KMS-11 (cell line): ENCODE measurements around the gene HS6ST3.

Source experiments
- H2AFZ ChIP-seq: fragments of 200-600 bp; sonication (generic); 2 replicates; pipeline ENCODE4 v1.6.1; 2016; ENCODE audit warnings: antibody characterized with exemption, mixed run types, low read depth
- H3K27ac ChIP-seq: fragments of 200-600 bp; sonication (generic); 2 replicates; pipeline ENCODE4 v1.6.1; 2016; ENCODE audit warnings: mild to moderate bottlenecking, mixed run types
- H3K27me3 ChIP-seq: fragments of 200-600 bp; sonication (generic); 2 replicates; pipeline ENCODE4 v1.6.1; 2017; ENCODE audit warnings: mild to moderate bottlenecking, low read depth, mixed run types, moderate library complexity; ENCODE audit not compliant: insufficient read depth
- H3K36me3 ChIP-seq: fragments of 200-600 bp; sonication (generic); 2 replicates; pipeline ENCODE4 v1.6.1; 2017; ENCODE audit warnings: mild to moderate bottlenecking, mixed run types; ENCODE audit not compliant: insufficient read depth
- H3K4me1 ChIP-seq: fragments of 200-600 bp; sonication (generic); 2 replicates; pipeline ENCODE4 v1.6.1; 2016; ENCODE audit warnings: mild to moderate bottlenecking, low read depth, mixed run types; ENCODE audit not compliant: poor library complexity, severe bottlenecking
- H3K4me2 ChIP-seq: fragments of 200-600 bp; sonication (generic); 2 replicates; pipeline ENCODE4 v1.7.0; 2016; ENCODE audit warnings: mild to moderate bottlenecking, mixed run types
- H3K4me3 ChIP-seq: fragments of 200-600 bp; sonication (generic); IDR thresholded peaks from 2 replicates; pipeline ENCODE4 v1.6.1; 2017; ENCODE audit warnings: low read depth, low read length, mixed read lengths; ENCODE audit not compliant: insufficient read depth
- H3K79me2 ChIP-seq: fragments of 200-600 bp; sonication (generic); 2 replicates; pipeline ENCODE4 v1.6.1; 2016; ENCODE audit warnings: low read depth, mixed run types; ENCODE audit not compliant: insufficient read depth
- H3K9ac ChIP-seq: fragments of 200-600 bp; sonication (generic); 2 replicates; pipeline ENCODE4 v1.6.1; 2016; ENCODE audit warnings: mild to moderate bottlenecking, mixed run types
- H4K20me1 ChIP-seq: fragments of 200-600 bp; sonication (generic); 2 replicates; pipeline ENCODE4 v1.6.1; 2016; ENCODE audit warnings: mild to moderate bottlenecking, mixed run types; ENCODE audit not compliant: insufficient read depth
- CTCF ChIP-seq: fragments of 200-600 bp; sonication (generic); conservative IDR thresholded peaks from 2 replicates; pipeline ENCODE4 v1.6.1; 2017; ENCODE audit warnings: low read depth, mild to moderate bottlenecking, antibody characterized with exemption, low read length, moderate library complexity, mixed read lengths

HS6ST3 gene

DNA sequence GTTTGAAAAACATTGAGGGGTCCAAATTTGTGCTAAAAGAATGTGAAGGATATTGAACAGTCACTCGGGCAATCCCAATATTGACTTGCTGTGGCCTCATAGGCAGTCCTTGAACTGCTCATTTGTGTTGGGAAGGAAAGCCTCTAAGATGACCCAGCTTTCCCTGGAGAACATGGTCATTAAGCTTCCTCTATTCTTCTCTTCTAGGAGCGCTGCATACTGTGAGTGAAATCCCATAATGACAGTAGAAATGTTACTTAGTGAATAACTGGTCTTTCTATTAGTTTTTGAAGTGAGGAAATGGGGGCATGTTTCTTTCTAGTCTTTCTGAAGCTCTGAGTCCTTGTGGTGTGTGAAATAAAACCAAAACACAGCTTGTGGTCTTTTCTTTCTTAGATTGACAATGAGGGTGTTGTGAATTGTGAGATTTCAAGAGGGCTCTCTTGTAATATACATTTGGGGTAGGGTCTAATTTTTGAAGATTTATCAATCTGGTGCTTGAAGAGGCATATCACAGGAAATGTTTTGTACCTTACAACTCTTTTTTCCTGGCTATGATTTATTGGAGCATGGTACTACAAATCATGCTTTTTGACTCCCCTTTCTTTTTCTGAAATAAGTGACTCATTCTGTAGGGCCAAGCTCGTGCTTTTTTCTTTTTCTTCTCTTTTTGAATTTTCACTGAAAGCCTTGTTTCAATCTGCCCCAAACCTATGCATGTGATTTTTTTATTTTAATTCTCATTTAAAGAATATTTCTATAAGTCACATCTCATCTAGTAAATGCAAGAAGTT, 653.6 kb downstream of the HS6ST3 start:
- Histone ChIP-seq H3K4me1 (no peaks in the 10 kb centered on the region), H3K9ac (no peak overlapping the region), H3K79me2 (no peaks in the 10 kb centered on the region), H4K20me1 (no peaks in the 10 kb centered on the region), H2AFZ (no peak overlapping the region), H3K27me3 (no peaks in the 10 kb centered on the region), H3K27ac (no peak overlapping the region), H3K36me3 (no peaks in the 10 kb centered on the region), H3K4me3 (no peak overlapping the region), H3K4me2 (no peak overlapping the region)
- no peak for TF ChIP-seq CTCF

DNA sequence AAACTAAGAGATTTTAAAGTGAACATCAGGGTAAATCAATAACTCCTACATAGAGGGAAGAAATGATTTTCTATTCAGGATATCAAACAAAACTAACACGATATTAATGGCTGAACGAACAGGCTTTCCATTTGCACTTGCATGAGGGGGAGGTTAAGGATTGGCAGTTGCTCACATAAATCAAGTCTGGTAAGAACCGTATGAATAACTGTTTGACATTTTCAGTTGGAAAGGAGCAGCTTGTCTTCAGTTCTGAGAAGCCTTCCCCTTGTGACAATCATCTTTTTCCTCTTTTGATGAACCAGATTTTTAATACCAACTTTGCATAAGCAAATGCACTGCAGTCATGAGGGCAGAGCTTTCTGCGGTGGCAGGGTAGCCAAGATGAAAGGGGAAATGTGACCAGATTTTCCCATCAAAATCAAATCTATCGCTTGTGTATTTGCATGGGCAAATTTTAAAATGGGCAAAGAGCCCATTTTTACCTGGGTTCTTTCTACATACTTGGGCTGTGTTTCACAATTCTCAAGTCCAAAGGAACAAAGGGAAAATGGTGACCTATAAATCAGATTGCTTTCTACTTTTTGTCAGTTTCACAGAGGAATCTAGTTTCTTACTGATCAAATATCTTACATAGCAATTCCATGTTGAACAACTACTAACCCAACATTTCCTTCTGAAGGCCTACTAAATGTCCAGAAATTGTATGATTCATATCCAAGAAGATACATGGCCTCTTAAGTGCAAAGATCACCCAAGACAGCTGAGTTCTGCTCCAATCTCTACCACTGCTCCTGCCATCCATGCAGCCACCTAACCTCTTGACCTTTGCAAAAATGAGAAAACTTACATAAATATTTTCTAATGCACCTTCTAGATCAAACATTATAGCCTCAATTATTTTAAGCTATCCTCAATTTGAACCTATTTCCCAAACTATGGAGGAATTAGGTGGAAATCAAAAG, 654.7 kb downstream of the HS6ST3 start:
- Histone ChIP-seq H4K20me1 (no peaks in the 10 kb centered on the region), H3K27me3 (no peaks in the 10 kb centered on the region), H2AFZ (no peak overlapping the region), H3K4me1 (no peaks in the 10 kb centered on the region), H3K27ac (no peak overlapping the region), H3K36me3 (no peaks in the 10 kb centered on the region), H3K4me3 (no peak overlapping the region), H3K79me2 (no peaks in the 10 kb centered on the region), H3K4me2 (no peak overlapping the region), H3K9ac (no peak overlapping the region)
- no peak for TF ChIP-seq CTCF

- Histone ChIP-seq H3K9ac (no peak overlapping the region), H2AFZ (no peak overlapping the region), H3K27me3 (no peaks in the 10 kb centered on the region), H4K20me1 (no peaks in the 10 kb centered on the region), H3K27ac (no peak overlapping the region), H3K79me2 (no peaks in the 10 kb centered on the region), H3K4me2 (no peak overlapping the region), H3K36me3 (no peaks in the 10 kb centered on the region), H3K4me3 (no peak overlapping the region), H3K4me1 (no peaks in the 10 kb centered on the region)
- TF ChIP-seq CTCF, result no peak
Measured at GRCh38 chr13:96746886-96747285, 657.0 kb downstream of the HS6ST3 start.

DNA sequence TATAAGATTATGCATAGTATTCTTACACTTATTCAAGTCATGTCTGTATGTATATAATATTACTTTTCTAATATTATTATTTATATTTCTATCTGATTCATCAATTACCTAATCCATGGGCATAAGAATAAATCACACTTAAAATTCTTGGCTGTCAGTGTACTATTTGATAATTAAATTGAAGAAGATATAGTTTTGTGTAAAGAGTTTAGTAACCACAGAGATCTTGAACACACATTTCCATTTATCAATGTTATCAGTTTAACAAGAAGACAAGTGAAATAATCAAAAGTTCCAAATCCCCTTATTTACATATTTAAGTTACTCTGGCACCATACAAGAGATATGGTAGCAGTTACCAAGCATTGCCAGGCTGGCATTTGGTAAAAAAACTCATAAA, 659.9 kb downstream of the HS6ST3 start:
- Histone ChIP-seq H3K79me2 (no peaks in the 10 kb centered on the region), H3K27me3 (no peaks in the 10 kb centered on the region), H2AFZ (no peak overlapping the region), H3K9ac (no peak overlapping the region), H3K36me3 (no peaks in the 10 kb centered on the region), H3K4me3 (no peak overlapping the region), H3K27ac (no peak overlapping the region), H3K4me2 (no peak overlapping the region), H4K20me1 (no peaks in the 10 kb centered on the region), H3K4me1 (no peaks in the 10 kb centered on the region)
- no peak for TF ChIP-seq CTCF
